Fibroblast of lung (primary cell): ENCODE measurements around the gene ACADSB. TPM values are rescaled to one million over a fixed set of nuclear protein-coding genes. Genes with fewer than 3 reads are reported as not detected.

Experiments used
- DNase-seq, 2 donors: peaks; one replicate each; pipeline versions ENCODE4 v3.0.0 to v3.0.0-alpha.2; 2010; ENCODE audit warnings: low read depth in 2 of 2
- H2AFZ ChIP-seq: 2 replicates; pipeline ENCODE4 v1.5.1; 2012; ENCODE audit warnings: low read length, control low read depth, inconsistent platforms
- H3K27ac ChIP-seq: 2 replicates; pipeline ENCODE4 v1.5.1; 2011; ENCODE audit warnings: low read length, control low read depth; ENCODE audit not compliant: insufficient read depth
- H3K27me3 ChIP-seq: 2 replicates; pipeline ENCODE4 v1.5.1; 2011; ENCODE audit warnings: mild to moderate bottlenecking, low read length; ENCODE audit not compliant: control insufficient read depth, insufficient read depth
- H3K36me3 ChIP-seq: 2 replicates; pipeline ENCODE4 v1.5.1; 2011; ENCODE audit warnings: low read length; ENCODE audit not compliant: control insufficient read depth, insufficient read depth
- H3K4me1 ChIP-seq: 2 replicates; pipeline ENCODE4 v1.5.1; 2011; ENCODE audit warnings: low read length; ENCODE audit not compliant: control insufficient read depth, insufficient read depth; ENCODE audit errors: extremely low read depth
- H3K4me2 ChIP-seq: 2 replicates; pipeline ENCODE4 v1.5.1; 2011; ENCODE audit warnings: low read length, control low read depth; ENCODE audit not compliant: insufficient read depth; ENCODE audit errors: extremely low read depth
- H3K4me3 ChIP-seq, 4 experiments: fragments of 200-600 bp in 1 of 4; sonication (generic) in 1 of 4; replicated peaks in 1 of 4; 2 replicates each; pipeline ENCODE4 v1.5.1; 2011 to 2016; ENCODE audit warnings: low read length in 4 of 4, low read depth in 3 of 4, mild to moderate bottlenecking in 3 of 4, control low read depth in 2 of 4, inconsistent platforms in 1 of 4, mixed read lengths in 1 of 4; ENCODE audit not compliant: insufficient read depth in 1 of 4; ENCODE audit errors: control extremely low read depth in 1 of 4
- H3K79me2 ChIP-seq: 2 replicates; pipeline ENCODE4 v1.5.1; 2012; ENCODE audit warnings: mild to moderate bottlenecking, low read length, inconsistent platforms; ENCODE audit not compliant: control insufficient read depth, insufficient read depth
- H3K9ac ChIP-seq: 2 replicates; pipeline ENCODE4 v1.5.1; 2011; ENCODE audit warnings: mild to moderate bottlenecking, low read length, control low read depth; ENCODE audit not compliant: insufficient read depth
- H3K9me3 ChIP-seq: 2 replicates; pipeline ENCODE4 v1.5.1; 2012; ENCODE audit warnings: low read depth, low read length; ENCODE audit not compliant: control insufficient read depth, insufficient read depth
- H4K20me1 ChIP-seq: 2 replicates; pipeline ENCODE4 v1.5.1; 2011; ENCODE audit warnings: low read length; ENCODE audit not compliant: control insufficient read depth, insufficient read depth; ENCODE audit errors: extremely low read depth
- EZH2 ChIP-seq: IDR thresholded peaks from 2 replicates; pipeline ENCODE4 v1.5.1; 2012; ENCODE audit warnings: low read length, control low read depth, mild to moderate bottlenecking; ENCODE audit errors: missing control alignments
- polyA plus RNA-seq, 2 donors: library from polyadenylated mRNA; depleted of rRNA in 1 of 2; stranded (reverse) in 1 of 2; unstranded in 1 of 2; fragments of >200 nt; gene quantifications; 2 replicates each; pipeline ENCODE4 v1.2.1, GENCODE V29; 2011 to 2012; ENCODE audit warnings: missing spikeins in 1 of 2
- total RNA-seq: library from RNA; depleted of rRNA; stranded (reverse); fragments of >200 nt; gene quantifications from 2 replicates; pipeline ENCODE4 v1.2.1, GENCODE V29; 2014
- TF ChIP-seq, protein P1 (sequence below), 2 donors: IDR thresholded peaks in 1 of 2; conservative IDR thresholded peaks in 1 of 2; 1 replicate in 1 of 2; 2 replicates in 1 of 2; pipeline ENCODE4 v1.5.1; 2011 to 2012; ENCODE audit warnings: low read length in 2 of 2, control low read depth in 1 of 2, inconsistent platforms in 1 of 2, low read depth in 1 of 2, mild to moderate bottlenecking in 1 of 2

ACADSB gene
- total and polyA plus RNA-seq, 2 donors (not counting 1 experiment from before 2014, with no cell fraction given), result 5.6 to 11.3 TPM

DNA sequence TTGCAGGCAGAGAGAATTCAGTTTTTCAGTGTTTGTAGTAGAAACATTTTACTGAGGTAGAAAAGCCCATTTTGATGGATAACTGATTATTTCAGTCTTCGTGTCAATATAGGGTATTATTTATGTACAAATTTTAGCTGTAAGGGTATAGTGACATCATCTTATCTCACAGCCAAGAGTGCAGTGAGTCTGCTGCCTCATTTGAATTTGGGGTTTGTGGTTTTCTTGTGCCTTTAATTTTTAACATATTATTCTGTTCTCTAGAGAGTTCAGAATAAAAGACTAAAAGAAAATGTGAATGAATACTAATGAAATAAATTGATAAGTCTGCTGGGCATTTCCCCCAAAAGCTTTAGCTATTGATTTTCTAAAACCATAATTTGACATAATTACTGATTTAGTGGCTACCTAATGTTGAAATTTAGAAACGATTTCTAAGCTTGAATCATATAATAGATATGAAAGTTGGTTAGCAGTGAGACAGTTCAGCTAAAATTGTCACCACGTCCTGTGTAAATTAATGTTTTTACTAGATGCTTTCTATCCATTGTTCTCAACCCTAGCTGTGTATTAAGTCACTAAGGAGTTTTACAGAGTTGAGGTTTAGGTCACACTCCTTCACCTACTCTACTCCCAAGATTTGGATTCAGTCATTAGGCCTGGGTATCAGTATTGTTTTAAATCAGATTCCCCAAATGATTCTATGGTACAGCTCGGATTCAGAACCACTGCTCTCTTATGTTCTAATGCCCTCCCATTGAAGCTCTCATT lies 37.3 kb downstream of the ACADSB start:
- Histone ChIP-seq H3K27ac (no peak overlapping the region), H3K4me3 (no peak overlapping the region), H4K20me1 (no peaks in the 10 kb centered on the region), H3K27me3 (no peaks in the 10 kb centered on the region), H3K9ac (no peak overlapping the region), H2AFZ (no peak overlapping the region), H3K79me2 (no peaks in the 10 kb centered on the region), H3K4me1 (no peaks in the 10 kb centered on the region), H3K4me2 (no peak overlapping the region), H3K36me3 (no peaks in the 10 kb centered on the region), H3K9me3 (no peaks in the 10 kb centered on the region)
- TF ChIP-seq, protein P1, sequence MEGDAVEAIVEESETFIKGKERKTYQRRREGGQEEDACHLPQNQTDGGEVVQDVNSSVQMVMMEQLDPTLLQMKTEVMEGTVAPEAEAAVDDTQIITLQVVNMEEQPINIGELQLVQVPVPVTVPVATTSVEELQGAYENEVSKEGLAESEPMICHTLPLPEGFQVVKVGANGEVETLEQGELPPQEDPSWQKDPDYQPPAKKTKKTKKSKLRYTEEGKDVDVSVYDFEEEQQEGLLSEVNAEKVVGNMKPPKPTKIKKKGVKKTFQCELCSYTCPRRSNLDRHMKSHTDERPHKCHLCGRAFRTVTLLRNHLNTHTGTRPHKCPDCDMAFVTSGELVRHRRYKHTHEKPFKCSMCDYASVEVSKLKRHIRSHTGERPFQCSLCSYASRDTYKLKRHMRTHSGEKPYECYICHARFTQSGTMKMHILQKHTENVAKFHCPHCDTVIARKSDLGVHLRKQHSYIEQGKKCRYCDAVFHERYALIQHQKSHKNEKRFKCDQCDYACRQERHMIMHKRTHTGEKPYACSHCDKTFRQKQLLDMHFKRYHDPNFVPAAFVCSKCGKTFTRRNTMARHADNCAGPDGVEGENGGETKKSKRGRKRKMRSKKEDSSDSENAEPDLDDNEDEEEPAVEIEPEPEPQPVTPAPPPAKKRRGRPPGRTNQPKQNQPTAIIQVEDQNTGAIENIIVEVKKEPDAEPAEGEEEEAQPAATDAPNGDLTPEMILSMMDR (conservative IDR thresholded peaks at IDR 0.05 in 1 of 2, IDR thresholded peaks at IDR 0.05 in 1 of 2; ENCODE audit: low read depth in 1 of 2, low read length in 2 of 2), result no peak
- TF ChIP-seq EZH2, result no peak
- no peak for DNase-seq

DNA sequence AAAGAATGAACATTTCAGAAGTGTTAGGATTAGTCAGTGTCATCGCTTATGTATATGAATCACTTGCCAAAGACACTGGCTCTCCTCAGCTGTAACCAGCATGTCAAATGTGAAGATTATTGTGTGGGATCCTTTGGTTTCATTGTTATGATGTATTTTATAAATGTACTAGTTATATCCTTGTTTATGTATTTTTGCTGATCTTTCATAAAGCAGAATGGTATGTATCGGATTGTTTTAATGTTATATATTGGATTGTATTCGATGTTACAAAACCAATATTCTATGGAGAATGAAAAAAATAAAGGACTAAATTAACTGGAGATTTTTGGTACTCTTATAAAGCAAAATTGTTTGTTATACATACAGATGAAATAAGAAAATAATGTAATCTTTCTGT lies 49.2 kb downstream of the ACADSB start:
- no peak overlapping the region for H3K4me2 ChIP-seq
- H2AFZ ChIP-seq, result no peak overlapping the region
- no peak overlapping the region for H3K9ac ChIP-seq
- H3K4me1 ChIP-seq, result no peaks in the 10 kb centered on the region
- TF ChIP-seq, protein P1 (conservative IDR thresholded peaks at IDR 0.05 in 1 of 2, IDR thresholded peaks at IDR 0.05 in 1 of 2; ENCODE audit: low read depth in 1 of 2, low read length in 2 of 2), result no peak
- no peak for TF ChIP-seq EZH2
- H3K4me3 ChIP-seq, result no peak overlapping the region
- no peak overlapping the region for H3K27ac ChIP-seq
- no peaks in the 10 kb centered on the region for H3K79me2 ChIP-seq
- no peak for DNase-seq
- no peaks in the 10 kb centered on the region for H3K36me3 ChIP-seq
- H4K20me1 ChIP-seq, result no peaks in the 10 kb centered on the region
- no peaks in the 10 kb centered on the region for H3K27me3 ChIP-seq
- H3K9me3 ChIP-seq, result no peaks in the 10 kb centered on the region

DNA sequence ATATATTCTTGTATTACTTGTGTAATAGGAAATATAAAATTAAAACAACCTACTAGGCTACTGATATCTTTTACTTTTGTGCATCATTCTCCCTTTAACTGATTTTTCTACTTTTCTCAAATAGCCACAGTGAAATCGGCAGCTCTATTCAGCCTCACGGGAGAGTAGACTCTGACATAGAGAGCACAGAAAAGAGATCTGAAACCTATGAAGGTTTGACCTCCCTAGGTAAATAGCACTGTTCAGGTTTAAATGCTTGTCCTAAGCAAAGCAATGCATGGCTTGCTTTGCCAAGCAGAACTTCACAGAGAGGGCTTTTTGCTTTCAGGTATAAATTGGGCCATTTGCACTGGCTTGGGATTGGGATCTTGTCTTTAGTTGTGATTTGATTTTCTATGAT lies 53.1 kb downstream of the ACADSB start:
- no peak for TF ChIP-seq EZH2
- TF ChIP-seq, protein P1 (conservative IDR thresholded peaks at IDR 0.05 in 1 of 2, IDR thresholded peaks at IDR 0.05 in 1 of 2; ENCODE audit: low read depth in 1 of 2, low read length in 2 of 2), result no peak
- Histone ChIP-seq H3K79me2 (no peaks in the 10 kb centered on the region), H4K20me1 (no peaks in the 10 kb centered on the region), H3K4me3 (no peak overlapping the region), H3K36me3 (no peaks in the 10 kb centered on the region), H3K27ac (no peak overlapping the region), H2AFZ (no peak overlapping the region), H3K27me3 (no peaks in the 10 kb centered on the region), H3K4me2 (no peak overlapping the region), H3K9ac (no peak overlapping the region), H3K4me1 (no peaks in the 10 kb centered on the region), H3K9me3 (no peaks in the 10 kb centered on the region)
- DNase-seq, result no peak
